Measurements from ENCODE around the gene TMEM14A. TPM values are rescaled to one million over a fixed set of nuclear protein-coding genes. Genes with fewer than 3 reads are reported as not detected.

Gene TMEM14A
- total RNA-seq, 6 experiments from 2014 or later, result 20.7 to 41.2 (median 33.3) TPM

DNA sequence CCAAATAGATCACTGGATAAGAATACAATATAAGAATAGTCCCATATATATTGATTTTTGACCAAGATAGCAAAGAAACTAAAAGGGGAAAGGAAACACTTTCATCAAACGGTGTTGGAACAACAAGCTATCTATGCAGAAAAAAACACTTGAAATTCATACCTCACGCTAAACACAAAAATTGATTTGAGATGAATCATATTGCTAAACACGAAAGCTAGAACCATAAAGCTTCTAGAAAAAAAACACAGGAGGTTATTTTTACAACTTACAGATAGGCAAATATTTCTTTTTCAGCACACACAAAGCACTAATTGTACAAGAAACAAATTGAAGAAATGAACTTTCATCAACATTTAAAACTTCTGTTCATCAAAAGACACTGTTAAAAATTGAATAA is 36.7 kb upstream of the TMEM14A start:
- DNase-seq (no peak), ATAC-seq (no peak)
- Histone ChIP-seq H3K27ac (no peak overlapping the region), H3K9me3 (no peaks in the 10 kb centered on the region), H3K27me3 (no peaks in the 10 kb centered on the region), H3K36me3 (no peaks in the 10 kb centered on the region), H3K4me3 (no peak overlapping the region), H3K4me1 (peaks cover 0 to 8% (median 0%) of the 10 kb centered on the region in 4 donors)
- no peak for TF ChIP-seq POLR2A (IDR thresholded peaks at IDR 0.05)
- TF ChIP-seq, protein P1, sequence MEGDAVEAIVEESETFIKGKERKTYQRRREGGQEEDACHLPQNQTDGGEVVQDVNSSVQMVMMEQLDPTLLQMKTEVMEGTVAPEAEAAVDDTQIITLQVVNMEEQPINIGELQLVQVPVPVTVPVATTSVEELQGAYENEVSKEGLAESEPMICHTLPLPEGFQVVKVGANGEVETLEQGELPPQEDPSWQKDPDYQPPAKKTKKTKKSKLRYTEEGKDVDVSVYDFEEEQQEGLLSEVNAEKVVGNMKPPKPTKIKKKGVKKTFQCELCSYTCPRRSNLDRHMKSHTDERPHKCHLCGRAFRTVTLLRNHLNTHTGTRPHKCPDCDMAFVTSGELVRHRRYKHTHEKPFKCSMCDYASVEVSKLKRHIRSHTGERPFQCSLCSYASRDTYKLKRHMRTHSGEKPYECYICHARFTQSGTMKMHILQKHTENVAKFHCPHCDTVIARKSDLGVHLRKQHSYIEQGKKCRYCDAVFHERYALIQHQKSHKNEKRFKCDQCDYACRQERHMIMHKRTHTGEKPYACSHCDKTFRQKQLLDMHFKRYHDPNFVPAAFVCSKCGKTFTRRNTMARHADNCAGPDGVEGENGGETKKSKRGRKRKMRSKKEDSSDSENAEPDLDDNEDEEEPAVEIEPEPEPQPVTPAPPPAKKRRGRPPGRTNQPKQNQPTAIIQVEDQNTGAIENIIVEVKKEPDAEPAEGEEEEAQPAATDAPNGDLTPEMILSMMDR (IDR thresholded peaks at IDR 0.05), result no peak
- intact Hi-C loops (cut with DNase I), result no loop called here
- WGBS (ENCODE audit: insufficient coverage, low coverage, low lambda C conversion rate, missing lambda C conversion rate), result 76% methylated on average over 3 of the region's 3 CpGs

DNA sequence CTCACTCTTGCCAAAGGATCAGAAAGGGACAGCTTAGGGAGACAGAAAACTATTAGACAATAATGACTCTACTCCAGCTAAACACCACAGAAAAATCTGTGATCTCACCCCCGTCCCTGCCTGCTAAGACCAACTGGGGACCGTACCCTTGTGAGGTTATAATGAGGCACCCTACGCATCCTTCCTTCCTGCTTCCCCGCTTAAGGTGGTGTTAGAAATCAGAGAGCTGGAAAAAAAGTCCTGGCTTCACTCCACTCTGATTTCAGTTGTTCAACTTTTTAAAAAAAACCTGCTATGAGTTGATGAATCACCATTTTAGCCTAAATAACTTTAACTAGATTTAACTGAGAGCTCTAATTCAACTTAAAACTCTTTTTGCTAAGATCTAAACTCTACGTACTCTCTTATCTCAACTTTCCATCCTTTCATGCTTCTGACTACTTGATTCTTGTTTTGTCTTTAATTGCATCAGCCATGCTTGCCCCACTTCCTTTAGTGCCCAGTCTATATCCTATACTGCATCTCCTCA is 35.8 kb upstream of the TMEM14A start:
- Histone ChIP-seq H3K4me1 (peaks cover 0 to 8% (median 0%) of the 10 kb centered on the region in 4 donors), H3K4me3 (no peak overlapping the region), H3K36me3 (no peaks in the 10 kb centered on the region), H3K27me3 (no peaks in the 10 kb centered on the region), H3K27ac (no peak overlapping the region), H3K9me3 (no peaks in the 10 kb centered on the region)
- intact Hi-C loops (cut with DNase I), result no loop called here
- TF ChIP-seq POLR2A (IDR thresholded peaks at IDR 0.05), result no peak
- TF ChIP-seq, protein P1 (IDR thresholded peaks at IDR 0.05), result no peak
- ATAC-seq (no peak), DNase-seq (no peak)
- WGBS (ENCODE audit: insufficient coverage, low coverage, low lambda C conversion rate, missing lambda C conversion rate), result 56% methylated on average over 5 of the region's 5 CpGs

DNA sequence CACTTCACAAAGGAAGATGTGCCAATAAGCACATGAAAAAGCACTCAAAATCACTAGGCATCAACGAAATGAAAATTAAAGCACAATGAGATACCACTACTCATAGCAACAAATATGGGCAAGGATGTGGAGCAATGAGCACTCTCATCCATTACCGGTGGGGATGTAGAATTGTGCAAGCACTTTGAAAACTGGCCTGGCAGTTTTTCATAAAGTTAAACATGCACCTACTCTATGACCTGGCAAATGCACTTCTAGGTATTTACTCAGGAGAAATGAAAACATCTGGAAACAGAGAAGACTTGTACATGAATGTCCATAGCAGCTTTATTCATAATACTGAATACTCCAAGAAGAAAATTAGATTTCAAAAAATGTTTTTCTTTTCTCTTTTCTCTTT is 34.1 kb upstream of the TMEM14A start:
- Histone ChIP-seq H3K4me1 (peaks cover 0 to 8% (median 0%) of the 10 kb centered on the region in 4 donors), H3K27ac (no peak overlapping the region), H3K36me3 (no peaks in the 10 kb centered on the region), H3K9me3 (no peaks in the 10 kb centered on the region), H3K4me3 (no peak overlapping the region), H3K27me3 (no peaks in the 10 kb centered on the region)
- TF ChIP-seq, protein P1 (IDR thresholded peaks at IDR 0.05), result no peak
- TF ChIP-seq POLR2A (IDR thresholded peaks at IDR 0.05), result no peak
- ATAC-seq, result peak; percentile 75 to 95 (median 84)
- DNase-seq, result no peak
- intact Hi-C loops (cut with DNase I), result no loop called here
- WGBS (ENCODE audit: insufficient coverage, low coverage, low lambda C conversion rate, missing lambda C conversion rate), result 17% methylated on average over 2 of the region's 2 CpGs

DNA sequence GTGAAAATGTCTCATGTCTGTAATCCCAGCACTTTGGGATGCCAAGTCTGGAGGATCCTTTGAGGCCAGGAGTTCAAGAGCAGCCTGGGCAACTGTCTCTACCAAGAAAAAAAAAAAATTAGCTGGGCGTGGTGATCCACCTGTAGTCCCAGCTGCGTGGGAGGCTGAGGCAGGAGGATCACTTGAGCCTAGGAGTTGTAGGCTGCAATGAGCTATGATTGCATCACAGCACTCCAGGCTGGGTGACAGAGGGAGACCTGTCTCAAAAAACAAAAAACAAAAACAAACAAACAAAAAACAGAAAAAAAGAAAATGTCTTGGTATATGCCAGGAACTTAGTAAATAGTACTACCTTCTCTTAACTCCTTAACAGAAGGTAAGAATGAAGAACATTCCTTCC is 31.4 kb upstream of the TMEM14A start:
- DNase-seq, result no peak
- intact Hi-C loops (cut with DNase I), result no loop called here
- peaks cover 0 to 8% (median 0%) of the 10 kb centered on the region in 4 donors for H3K4me1 ChIP-seq
- H3K9me3 ChIP-seq, result no peaks in the 10 kb centered on the region
- TF ChIP-seq, protein P1 (IDR thresholded peaks at IDR 0.05), result no peak
- TF ChIP-seq POLR2A (IDR thresholded peaks at IDR 0.05), result no peak
- no peak for ATAC-seq
- H3K27ac ChIP-seq, result no peak overlapping the region
- H3K27me3 ChIP-seq, result no peaks in the 10 kb centered on the region
- 100% methylated on average over 2 of the region's 2 CpGs for WGBS (ENCODE audit: insufficient coverage, low coverage, low lambda C conversion rate, missing lambda C conversion rate)
- H3K4me3 ChIP-seq, result no peak overlapping the region
- H3K36me3 ChIP-seq, result no peaks in the 10 kb centered on the region

DNA sequence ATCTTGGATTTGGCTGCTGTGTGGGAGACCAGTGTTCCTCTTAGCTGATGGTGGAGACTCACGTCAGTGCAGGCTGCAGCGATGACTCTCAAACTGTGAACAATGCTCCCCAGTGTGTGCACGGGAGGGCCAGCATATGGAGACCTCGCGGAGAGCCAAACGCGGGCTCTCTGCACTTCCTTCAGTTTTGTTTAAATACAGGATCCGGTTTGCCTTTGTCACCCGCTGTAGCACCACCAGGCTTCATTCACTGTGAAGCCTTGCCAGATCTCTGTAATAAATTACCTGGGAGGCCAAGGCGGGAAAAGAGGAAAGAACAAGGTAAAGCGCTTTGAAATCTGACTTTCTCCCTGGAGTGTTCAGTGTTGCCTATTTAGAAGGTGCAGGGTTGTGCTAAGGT is 30.7 kb upstream of the TMEM14A start:
- no peaks in the 10 kb centered on the region for H3K9me3 ChIP-seq
- no peak for ATAC-seq
- WGBS (ENCODE audit: insufficient coverage, low coverage, low lambda C conversion rate, missing lambda C conversion rate), result 65% methylated on average over 11 of the region's 11 CpGs
- no peak overlapping the region for H3K4me3 ChIP-seq
- H3K27ac ChIP-seq, result no peak overlapping the region
- intact Hi-C loops (cut with DNase I), result no loop called here
- peaks cover 0 to 8% (median 0%) of the 10 kb centered on the region in 4 donors for H3K4me1 ChIP-seq
- H3K36me3 ChIP-seq, result no peaks in the 10 kb centered on the region
- no peak for DNase-seq
- H3K27me3 ChIP-seq, result no peaks in the 10 kb centered on the region
- no peak for TF ChIP-seq POLR2A (IDR thresholded peaks at IDR 0.05)
- TF ChIP-seq, protein P1 (IDR thresholded peaks at IDR 0.05), result no peak

All from right lobe of liver (tissue), 6 donors.